ENCODE measurements around the gene PEX10.
A peak's percentile ranks its signal among the peaks of the same experiment; 100 is the strongest.

Gene PEX10

DNA sequence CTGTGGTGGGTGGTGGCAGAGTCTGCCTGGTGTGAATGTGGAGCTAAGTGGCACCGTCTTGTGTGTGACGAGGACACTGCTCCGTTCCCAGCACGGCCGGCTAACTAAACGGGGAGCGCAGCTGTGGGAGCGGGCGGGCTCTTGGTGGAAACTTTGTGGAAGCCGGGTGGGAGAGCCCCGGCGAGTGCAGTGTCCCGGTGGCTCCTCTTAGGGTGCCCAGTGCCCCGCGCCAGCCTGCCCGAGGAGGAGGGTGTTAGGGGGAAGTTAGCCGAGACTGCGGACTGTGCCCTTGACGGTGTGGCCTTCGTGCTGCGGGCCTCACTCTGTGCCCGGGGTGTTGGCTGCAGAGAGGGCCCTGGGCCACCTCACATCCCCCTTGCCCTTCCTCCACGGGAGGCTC is 9.9 kb downstream of the PEX10 start:
- DNase-seq, result no peak

DNA sequence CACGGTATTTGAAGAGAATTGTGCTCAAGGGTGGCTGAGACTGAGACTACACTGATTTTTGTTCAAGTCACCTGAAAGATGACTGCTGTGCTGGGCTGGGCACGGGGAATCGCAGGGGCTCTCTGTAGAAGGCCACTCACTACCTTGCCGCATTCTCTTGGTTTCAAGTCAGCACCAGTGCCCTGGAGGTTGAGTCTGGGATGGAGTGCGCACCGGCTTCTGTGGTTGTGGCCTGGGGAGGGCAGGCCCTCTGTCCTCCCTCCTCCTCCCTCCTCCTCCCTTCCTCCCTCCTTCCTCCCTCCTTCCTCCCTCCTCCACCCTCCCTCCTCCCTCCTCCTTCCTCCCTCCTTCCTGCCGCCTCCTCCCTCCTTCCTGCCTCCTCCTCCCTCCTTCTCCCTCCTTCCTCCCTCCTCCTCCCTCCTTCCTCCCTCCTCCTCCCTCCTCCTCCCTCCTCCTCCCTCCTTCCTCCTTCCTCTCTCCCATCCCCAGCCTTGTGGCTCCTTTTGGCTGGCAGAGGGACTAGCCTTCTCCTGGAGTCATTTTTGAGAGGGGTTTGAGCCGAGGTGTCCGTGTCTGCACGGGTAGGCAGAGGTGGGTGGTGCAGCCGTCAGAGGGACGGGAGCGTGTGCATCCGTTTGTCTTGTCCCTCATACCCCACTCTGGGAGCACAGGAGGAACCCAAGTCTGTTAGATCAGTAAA is 11.3 kb downstream of the PEX10 start:
- DNase-seq, result no peak

DNA sequence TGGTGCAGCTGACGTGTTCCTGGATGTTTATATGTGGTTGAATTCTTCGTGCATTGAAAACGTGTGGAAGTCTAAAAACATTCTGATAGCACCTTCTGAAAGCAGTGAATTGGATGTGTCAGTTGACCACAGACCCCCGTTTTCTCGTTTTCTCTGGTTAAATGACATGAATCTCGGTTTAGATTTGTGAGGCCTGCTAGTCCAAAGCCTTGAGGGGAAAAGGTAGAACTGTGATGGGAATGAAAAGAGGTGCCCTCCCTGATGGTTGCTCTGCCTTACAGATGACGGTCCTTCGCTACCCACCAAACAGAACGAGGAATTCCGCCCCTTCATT is 11.8 kb downstream of the PEX10 start:
- DNase-seq, result no peak

DNA sequence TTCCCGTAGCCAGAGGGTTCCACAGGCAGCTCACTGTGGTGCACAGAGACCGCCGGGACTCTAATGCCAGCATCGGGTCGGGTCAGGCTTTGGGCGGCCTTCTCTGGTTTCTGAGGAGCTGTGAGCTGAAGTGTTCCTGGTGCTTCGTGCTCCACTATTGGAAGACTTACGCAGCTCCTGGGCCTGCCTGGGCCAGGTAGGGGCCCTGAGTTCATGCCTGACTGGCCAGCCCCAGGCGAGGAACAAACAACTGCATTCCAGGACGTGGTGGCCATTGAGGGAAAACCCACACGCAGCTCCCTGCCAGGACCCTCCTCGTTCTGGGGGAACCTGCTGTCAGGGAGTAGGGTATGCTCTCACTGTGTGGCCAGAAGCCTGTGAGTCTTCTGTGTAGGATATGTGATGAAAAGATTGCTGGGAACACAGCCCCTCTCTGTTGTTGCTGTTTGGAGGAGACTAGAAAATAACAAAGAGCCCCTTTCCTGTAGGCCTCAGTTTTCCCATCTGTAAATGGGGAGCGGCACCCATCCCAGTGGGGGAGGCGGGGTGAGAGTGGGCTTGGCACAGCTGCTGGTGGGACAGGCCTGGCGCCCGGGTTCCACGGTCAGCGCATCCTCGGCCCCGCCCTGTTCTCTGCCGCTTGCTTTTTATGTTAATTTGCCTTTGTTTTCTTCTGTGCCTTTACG is 12.3 kb downstream of the PEX10 start:
- DNase-seq, result no peak

DNA sequence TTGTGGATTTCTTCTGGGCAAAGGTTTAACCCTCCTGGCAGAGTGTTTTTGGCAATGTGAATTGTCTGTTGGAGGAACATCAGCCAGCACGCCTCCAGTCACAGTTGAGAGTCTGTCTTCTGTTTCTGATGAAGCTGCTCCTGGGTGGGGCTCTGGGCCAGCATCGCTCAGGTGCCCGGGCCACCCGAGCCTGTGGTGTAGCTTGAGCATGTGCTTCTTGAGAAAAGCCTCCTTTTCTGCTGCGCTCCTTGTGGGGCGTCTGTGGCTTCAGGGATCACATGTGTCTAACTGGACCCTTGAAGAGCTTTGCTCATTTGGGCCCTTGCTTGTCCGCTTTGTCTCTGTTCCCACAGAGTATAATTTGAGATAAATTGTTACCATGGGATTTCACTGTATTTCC is 13.5 kb downstream of the PEX10 start:
- no peak for DNase-seq

DNA sequence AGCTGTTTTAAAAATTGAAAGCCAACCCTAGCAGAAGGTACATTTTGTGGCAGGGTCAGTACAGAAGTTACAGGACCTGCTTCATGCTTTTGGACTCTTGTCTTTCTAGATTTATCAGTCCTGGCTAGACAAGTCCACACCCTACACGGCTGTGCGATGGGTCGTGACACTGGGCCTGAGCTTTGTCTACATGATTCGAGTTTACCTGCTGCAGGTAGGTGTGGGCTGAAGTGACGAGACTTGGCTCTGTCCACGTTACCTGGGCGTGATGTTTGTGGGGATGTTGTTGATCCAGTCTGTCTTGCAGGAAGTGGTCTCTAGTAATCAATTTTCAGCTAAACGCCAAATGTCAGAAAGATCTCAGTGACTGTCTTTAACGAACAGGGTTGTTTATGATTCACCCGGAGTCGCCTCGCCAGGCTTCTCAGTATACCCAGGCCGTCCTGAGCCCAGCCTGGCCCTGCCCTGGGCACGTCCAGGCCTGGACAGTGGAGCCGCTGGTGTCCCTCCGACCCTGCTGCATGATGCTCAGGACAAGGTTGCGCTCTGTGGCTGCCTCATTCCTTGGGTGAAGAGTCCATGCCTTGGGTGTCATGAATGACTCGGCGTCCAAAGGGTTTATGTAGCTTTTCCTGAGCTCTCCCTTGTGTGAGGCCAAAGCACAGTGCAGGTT is 15.2 kb downstream of the PEX10 start:
- no peak for DNase-seq

DNA sequence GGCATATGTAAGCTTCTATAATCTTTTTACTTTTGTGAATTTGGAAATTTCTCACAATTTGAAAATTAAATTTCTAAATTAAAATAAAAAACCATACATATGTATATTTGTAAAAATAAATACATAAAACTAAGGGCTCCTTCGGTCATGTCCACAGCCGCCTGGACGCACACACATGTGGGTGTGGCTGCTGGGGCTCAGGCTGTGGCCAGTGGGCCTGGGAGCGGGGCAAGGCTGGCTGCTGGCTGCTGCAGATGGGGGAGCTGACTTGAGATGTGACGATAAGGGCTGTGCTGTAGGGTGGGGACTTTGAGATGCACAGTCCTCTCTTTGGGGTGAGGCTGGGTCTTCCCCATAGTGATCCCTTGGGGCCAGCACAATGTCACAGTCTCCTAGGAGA is 15.9 kb downstream of the PEX10 start:
- no peak for DNase-seq

DNA sequence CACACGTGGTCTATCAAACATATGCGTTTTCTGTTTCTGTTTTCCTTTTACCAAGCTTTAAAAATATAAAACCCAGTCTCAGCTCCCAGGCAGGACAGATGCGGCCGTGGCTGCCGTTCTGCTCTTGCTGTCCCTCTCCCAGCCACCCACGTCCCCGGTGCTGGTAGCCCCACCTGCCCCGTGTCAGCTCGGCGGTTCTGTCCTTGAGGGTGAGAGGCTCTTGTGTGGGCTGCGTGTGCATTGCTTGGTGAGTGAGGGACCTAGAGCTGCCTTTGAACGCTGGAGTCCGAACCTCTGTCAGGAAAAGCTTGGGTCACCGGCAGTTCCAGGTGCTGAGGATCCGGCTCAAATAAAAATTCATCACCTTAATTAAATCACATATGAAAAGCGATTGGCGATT is 16.3 kb downstream of the PEX10 start:
- DNase-seq, result no peak

DNA sequence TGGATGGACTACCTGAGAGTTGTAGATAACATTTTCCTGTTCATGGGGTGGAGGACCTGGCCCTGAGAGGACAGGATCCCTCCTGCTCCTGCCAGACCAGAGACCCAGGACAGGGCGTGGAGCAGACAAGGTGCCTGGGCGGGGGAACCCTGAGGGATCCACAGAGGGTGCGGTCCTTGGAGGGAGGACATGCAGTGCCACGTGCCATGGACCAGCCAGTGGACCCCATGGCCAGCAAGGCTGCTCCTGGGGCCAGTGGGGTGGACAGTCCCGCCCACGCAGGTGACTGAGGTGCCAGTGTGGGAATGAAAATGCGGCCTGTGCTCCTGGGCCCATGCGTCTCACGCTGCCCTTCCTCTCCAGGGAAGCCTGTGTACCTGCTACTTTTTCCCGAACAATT is 17.1 kb downstream of the PEX10 start:
- no peak for DNase-seq

DNA sequence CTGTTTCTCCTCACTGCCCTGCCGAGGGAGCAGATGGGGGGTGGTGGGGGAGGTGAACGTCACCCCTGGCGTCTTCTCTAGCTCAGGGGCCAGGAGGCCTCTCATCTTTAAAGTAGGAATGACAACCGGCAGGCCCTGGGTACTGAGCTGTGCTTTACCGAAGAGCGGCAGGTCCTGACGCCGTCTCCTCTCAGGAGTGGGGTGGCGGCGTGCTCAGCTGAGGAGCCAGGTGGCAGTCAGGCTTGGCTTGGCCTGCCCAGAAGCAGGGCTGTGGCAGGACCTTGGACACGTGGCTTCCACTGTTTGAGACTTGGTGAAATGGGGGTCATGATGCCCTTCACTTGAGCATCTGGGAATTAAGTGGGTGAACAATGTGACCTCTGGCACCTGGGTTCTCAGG is 17.6 kb downstream of the PEX10 start:
- DNase-seq, result no peak

DNA sequence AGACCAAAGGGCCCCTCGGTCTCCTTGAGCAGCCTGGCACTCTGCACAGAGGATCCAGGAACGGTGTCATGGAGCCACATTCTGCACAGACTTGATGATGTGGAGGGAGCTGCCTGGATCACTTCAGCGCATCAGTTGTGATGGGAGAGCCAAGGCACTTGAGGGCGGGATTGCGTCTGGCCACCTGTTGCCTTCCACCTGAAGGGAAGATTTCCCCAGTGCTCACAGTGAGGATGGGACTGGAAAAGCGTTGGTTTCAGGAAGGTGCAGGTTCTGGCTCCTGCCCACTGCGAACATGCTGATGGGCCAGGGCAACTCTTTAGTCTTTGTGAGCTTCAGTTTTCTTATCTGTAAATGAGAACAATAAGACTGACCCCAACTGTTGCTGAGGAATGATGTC is 18.1 kb downstream of the PEX10 start:
- no peak for DNase-seq

DNA sequence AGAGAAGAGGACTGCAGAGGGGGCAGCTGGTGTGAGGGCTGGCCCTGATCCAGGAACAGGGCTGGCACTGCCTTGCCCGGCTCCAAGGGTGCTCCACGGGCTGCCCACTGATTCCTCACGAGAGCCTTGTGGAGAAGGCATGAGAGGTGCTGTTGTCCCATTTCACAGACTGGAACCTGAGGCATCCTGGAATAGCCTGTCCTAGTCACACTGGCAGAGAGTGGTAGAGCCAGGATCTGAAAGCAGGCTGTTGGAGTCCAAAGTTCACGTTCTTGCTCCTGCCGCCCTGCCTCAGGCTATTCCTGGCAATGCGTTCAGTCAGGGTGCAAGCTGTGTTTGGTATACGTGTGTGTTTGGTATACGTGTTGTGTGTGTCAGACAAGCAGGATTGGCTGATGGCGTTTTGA is 18.9 kb downstream of the PEX10 start:
- no peak for DNase-seq

DNA sequence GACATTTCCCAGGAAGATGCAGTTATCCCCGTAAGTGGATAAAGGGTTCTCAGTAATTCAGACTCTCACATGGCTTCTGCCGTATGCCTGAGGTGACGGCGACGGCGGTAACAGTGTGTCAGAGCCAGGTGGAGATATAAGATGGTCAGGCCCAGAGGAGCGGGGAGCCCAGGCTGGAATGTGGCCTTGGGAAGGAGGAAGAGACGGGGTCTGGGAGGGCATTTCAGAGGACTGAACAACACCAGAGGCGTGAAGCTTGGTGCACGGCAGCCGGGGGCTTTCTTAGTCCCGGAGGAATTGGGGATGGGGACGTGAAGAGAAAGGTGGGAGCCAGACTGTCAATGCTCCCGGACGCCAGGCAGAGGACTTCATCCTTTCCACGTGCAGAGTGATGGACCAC is 19.7 kb downstream of the PEX10 start:
- DNase-seq, result no peak

DNA sequence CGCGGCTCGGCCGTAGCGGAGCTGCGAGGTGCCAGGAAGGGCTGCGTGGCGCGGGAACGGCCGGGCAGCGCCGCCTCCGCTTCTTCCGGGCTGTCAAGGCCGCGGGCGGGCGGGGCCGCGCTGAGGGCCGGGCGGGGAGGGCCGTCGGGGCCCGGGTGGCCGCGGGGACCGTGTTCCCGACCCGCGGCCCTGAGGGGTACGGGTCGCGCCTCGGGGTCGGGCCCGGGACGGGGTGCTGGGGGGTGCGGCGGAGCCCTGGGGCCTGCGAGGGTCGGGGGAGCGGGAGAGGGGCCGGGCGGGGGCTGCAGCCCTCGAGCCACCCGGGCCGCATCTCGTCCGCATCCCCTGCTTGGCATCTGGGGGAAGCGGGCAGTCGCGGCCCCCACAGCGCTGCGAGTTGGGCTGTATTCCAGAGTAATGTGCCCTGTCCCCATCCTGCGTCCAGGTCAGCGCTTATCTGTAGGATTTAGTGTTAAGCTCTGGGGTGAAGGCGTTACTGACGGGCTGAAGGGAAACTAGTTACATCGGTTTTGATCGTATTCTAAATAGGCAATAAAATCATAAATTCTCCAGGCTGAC is 20.3 kb downstream of the PEX10 start:
- DNase-seq, result no peak

DNA sequence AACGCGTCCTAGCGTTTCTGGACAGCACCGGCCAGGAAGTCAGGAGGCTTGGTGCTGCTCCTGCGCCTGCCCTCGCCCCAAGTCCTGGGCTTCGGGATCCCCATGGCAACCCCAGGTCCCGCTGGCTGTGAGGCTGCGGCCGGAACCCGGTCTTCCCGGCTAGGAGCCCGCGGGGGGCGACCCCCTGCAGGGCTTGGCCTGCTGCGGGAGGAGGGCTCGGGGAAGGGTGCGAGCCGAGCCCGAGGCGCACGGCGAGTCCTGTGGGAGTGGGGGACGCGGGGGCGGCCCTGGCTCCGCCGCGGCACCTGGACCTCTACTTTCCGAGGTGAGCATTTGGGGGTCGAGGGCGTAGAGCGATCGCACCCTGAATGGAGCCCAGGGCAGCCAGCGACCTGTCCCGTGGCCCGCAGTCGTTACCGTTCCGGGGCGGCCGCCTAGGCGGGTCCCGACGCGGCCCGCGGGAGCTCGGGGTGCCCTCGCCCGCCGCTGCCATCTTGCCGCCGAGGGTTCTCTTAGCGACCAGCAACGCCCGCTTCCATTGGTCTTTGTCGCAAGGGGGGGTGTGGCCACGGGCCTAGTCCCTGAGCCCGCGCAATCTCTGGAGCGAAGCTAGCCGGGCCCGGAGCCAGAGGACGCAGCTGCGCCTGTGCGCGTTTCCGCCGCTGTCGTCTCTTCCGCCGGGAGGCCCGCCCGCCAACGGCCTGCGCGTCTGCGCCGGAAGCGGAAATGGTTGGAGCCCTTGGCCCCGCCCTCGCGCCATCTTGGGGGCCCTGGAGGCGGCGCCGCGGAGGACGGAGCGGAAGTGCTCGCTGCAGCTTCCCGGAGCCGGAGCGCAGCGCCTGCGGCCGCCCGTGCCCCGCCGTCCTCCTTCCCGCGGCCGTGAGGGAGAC is 21.1 kb downstream of the PEX10 start, which contains the start of the genes MORN1 and RER1:
Gene MORN1 (minus strand): TSS at position 514 of the 890 bp plus-strand sequence. CDS start 21 bp downstream, at position 493.
Gene RER1 (plus strand): TSS at position 801 of the 890 bp plus-strand sequence. CDS start 3,950 bp downstream, outside the sequence.
- peak; percentile 100 for DNase-seq

DNA sequence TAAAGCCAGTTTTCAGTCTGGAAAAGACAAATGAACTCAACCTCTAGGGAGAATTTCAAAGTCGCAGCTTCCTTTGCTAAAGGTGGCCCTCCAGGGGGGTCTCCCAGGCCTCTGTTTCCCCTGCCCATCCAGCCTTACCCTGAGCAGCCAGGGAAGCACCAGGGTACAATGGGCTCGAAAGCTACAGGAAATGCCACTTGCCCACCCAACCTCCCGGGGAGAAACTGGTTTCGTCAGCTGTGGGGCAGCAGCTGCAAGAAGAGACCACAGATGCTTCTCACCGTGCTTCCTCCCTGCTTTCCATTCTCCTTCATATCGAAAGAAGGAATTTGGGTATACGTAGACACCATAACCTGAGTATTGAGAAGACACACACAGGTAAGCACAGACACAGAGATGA is 22.7 kb downstream of the PEX10 start:
- DNase-seq, result no peak

DNA sequence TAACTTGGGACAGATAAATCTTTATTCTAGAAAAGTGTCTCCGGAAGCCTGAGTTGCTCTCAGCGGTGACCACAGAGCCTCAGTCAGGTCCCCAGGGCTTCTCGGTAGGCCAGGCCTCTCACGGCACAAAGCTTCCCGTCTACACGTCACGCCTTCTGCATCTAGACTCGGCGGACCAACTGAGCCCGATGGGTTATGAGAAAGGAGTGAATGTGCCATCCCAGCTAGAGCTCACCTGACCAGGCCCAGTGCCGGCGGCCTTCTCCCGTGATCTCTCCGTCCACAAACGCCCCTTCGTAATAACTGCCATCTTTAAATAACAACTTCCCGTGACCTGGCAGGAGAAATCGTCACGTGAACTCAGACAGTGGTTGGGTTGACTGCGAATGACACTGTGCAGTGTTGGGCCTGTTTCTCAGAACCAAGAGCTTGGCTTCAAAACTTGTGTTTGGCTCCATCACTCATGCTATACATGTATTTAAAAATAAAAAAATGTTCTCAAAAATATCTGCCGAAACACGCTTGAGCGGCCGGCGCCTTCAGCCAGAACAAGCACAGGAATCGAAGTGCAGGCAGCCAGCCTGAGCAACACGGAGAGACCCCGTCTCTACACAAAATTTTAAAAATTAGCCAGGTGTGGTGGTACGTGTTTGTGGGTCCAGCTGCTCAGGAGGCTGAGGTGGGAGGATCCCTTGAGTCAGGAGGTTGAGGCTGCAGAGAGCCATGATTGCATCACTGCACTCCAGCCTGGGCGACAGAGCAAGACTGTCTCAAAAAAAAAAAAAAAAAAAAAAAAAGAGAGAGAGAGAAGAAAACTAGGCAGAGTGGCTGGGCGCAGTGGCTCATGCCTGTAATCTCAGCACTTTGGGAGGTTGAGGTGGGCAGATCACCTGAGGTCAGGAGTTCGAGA is 24.1 kb downstream of the PEX10 start:
- DNase-seq, result no peak

DNA sequence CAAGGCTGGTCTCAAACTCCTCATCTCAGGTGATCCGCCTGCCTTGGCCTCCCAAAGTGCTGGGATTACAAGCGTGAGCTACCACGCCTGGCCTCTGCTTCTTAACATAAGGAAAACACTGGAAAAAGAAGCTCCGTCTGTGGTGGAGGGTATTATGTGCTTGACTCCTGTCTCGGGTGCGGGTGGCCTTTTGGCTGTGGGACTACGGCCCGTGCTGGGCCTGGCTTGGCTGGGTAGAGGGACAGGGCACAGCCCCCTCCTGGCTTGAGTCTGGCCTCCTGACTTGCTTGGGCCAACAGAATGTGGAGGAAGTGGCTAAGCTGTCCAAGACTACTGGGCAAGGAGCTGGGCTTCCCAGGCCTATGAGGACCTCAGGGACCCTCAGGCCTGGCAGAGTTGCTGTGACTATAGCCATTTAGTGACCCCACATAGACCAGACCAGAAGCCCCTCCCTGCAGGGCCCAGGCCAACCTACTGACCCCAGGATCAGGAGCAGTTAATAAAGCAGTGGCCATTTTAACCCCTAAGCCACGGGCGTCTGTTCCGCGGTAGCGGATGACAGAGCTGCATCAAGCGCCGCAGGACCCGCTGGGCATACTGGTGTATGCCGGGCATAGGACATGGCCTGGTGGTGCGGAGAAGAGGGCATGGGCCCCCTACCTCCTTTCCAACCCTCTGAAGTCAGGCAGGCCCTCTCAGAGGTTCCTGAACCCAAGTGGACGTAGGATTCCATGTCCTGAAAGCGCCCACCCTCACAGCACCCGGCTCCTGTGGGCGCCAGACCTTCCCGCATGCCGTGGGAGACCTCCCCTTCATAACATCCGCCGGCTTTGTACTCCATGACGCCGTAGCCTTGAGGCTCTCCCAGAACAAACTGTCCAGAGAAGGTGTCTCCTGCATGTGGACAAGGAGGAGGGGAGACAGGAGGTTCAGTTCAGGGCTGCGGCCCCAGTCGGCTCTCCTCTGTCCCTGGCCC is 25.4 kb downstream of the PEX10 start:
- no peak for DNase-seq

DNA sequence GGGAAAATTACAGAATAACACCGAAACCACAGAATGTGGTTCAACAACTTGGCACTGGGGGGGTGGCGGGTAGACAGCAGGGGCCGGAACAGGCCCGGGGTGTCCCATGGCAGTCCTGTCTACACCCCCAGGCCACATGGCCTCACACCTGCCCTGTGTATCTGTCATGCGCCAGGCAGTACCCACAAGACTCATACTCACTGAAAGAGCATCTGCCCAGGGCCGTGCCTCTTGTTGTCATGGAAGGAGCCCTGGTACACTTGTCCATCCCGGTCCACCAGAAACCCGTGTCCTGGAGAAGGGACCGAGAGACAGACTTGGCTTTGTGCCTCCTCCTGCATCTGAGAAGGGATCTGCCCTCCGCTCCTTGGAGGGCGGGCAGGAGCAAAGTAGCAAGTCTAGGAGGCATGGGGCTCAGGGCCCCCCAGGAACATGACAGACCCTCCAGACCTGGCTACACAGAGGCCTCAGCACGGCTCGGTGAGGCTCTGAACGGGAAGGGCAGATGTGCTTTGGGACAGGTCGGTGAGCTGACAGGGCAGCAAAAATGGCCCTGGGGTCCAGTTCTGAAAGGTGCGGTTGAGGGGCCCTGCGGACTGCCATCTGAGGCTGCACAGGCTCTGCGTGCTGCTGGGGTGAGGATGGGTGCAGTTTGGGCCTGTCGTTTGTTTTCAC is 26.6 kb downstream of the PEX10 start:
- no peak for DNase-seq
